Measurements from ENCODE around the gene OR52K2. TPM values are rescaled to one million over a fixed set of nuclear protein-coding genes. Genes with fewer than 3 reads are reported as not detected.
A peak's percentile ranks its signal among the peaks of the same experiment; 100 is the strongest.
"Not testable (repeated sequence)": the region's sequence is repeated elsewhere in the genome, so short reads cannot be mapped to it uniquely, and the experiment has no call there.

OR52K2 gene
- total RNA-seq, 1 experiment from 2014 or later, result not detected

DNA sequence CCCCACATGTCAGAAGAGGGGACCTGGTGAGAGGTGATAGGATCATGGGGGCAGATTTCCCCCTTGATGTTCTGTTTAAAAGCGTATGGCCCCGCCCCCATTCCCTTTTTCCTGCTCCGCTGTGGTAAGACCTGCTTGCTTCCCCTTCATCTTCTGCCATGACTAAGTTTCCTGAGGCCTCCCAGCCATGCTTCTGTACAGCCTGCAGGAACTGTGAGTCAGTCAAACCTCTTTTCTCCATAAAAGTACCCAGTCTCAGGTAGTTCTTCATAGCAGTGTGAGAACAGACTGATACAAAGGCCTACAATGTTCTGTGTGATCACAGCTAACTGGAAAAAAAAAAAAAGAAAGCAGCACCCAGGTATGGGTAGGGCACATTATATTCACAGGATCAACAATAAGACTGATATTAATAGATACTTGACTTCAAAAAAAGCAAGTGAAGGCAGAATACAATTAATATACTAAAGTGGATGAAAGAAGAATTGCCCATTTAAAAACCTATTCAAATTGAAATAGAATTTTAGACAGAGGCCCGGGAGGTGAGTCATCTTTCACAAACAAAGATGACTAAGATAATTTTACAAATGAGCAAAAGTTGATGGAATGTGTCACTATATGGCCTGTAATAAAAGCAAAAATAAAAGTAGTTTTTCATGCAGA, 31.6 kb downstream of the OR52K2 start:
- DNase-seq (ENCODE audit: low read depth), result peak; percentile 31

DNA sequence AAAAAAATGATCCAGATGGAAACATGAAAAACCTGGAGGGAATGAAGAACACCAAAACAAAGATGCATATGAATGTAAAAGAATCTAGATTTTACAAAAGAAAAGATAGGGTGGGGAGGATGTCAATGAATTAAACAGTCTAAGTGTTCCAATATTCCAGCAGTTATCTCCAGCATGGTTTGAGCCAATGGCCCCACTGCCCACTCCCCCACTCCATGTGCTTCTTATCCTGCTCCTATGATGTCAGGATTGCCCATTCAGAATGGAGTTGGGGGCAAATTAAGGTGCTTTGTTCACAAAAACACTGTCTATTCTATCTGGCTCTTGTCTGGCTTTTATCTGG, 32.1 kb downstream of the OR52K2 start:
- DNase-seq (ENCODE audit: low read depth), result no peak

DNA sequence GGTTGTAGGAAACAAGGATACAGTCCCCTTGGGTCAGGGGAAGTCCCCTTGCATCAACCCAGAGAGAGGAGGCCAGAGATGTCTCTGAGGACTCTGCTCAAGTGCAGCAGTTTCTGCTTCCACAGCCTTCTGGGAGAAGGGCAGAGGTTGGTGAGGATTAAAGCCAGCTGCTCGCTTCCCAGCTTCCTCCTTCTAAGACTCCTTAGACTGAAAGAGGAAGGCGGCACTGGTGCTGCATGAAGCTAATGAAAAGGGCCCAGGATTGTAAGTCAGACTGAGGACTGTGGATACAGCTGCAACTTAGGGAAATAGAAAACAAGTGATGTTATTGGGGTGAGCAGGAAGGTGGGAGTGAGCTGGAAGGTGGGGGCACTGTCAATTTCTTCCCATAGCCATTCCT, 33.4 kb downstream of the OR52K2 start, which contains the start of gene OR52K1:
TSS of gene OR52K1 (plus strand) at position 202 of the 400 bp plus-strand sequence. CDS start 6,255 bp downstream, outside the sequence.
- no peak for DNase-seq (ENCODE audit: low read depth)

DNA sequence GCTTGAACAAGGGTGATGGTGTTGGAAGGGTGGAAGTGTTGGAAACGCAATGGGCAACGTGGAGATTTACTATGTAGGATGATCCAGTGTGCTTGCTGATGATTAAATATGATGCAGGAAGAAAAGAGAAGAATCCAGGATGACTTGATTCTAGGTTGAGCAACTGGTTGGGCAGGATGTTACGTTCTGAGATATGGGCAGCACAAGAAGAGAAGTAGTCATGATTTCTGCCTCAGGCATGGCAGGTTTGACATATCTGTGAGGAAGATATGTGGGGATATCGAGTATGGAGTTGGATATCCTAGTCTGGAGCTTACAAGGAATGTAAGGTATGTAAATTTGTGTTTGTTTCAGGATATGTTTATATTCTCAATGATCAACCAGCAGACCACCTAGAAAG, 35.2 kb downstream of the OR52K2 start:
- DNase-seq (ENCODE audit: low read depth), result no peak

DNA sequence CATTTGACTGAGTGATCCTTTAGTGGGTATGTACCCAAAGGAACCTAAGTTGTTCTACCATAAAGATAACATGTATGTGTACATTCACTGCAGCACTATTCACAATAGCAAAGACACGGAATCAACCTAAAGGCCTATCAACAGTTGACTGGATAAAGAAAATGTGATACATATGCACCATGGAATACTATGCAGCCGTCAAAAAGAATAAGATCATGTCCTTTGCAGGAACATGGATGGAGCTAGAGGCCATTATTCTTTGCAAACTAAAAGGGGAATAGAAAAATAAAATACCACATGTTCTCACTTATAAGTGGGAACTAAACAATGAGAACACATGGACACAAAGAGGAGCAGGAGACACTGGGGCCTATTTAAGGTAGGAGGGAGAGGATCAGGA, 42.3 kb downstream of the OR52K2 start:
- not testable (repeated sequence) for DNase-seq (ENCODE audit: low read depth)

DNA sequence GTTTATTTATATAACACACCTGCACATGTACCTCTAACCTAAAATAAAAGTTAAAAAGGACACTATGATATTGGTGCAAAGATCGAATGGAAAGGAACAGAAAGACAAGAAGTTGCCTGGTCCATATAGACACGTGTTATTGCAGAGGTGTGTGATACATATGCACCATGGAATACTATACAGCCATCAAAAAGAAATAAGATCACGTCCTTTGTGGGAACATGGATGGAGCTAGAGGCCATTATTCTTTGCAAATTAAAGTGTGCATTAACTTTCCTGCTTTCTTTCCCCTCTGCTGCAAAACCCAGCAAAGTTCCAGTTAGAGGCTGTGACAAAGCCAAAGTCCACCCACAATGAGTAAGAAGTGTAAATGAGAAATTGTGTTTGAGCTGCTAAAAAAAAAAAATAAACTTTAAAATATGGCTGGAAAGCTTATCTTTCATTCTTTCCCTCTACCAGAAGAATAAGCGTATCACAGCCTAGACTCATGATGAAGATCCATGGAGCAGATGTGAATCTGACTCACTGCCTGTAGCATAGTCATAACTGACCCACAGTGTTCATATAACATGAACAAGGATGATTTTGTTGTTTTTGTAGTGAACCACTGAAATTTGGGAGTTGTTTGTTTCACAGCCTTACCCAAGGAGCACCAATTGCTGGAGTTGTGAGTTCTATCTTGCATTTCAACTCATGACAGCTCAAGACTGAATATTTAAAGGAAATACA, 42.9 kb downstream of the OR52K2 start:
- DNase-seq (ENCODE audit: low read depth), result peak; percentile 4

DNA sequence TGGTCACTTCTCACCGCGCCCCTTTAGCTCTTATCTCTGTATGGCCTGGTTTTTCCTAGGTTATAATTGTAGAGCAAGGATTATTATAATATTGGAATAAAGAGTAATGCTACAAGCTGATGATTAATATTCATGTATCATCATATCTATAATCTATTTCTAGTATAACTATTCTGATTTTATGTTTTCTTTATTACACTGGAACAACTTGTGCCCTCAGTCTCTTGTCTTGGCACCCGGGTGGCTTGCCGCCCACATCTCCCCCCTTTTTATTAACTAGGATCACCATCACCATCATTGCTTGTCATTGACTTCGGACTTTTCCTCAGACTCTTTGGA, 44.4 kb downstream of the OR52K2 start:
- DNase-seq (ENCODE audit: low read depth), result no peak

DNA sequence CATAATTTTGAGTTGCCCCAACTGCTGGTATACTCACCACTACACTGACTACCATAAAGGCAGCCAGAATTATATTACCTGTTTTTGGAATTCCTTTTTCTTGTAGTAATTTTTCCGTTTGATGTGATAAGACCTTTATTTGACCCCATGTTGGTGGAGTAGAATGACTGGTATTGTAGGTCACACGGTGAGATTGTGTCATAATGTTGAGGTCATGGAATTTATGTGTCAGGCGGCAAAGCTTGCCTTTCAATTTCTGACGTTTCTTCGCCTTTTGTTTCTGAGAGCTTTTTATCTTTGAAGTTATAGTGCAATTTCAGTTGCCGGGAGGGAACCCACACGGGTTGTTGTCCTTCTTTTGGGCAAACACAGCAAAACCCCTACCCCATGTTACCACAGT, 46.4 kb downstream of the OR52K2 start:
- no peak for DNase-seq (ENCODE audit: low read depth)

DNA sequence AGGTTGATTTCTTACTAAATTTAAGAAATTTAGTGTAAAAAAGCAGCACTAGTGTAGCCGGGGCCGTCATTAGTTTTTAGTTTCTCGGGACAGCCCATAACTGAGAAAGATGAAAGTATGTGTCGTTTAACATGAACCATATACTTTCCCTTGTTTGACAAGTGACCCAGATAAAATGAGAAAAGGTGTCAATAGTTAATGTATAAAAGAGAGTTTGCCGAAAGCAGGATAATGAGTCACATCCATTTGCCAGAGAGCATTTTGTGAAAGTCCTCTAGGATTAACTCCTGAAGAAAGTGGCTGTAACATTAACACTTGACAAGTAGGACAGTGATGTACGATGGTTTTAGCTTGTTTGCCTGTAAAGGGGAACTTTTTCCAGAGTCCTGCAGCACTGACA, 46.9 kb downstream of the OR52K2 start:
- DNase-seq (ENCODE audit: low read depth), result no peak

DNA sequence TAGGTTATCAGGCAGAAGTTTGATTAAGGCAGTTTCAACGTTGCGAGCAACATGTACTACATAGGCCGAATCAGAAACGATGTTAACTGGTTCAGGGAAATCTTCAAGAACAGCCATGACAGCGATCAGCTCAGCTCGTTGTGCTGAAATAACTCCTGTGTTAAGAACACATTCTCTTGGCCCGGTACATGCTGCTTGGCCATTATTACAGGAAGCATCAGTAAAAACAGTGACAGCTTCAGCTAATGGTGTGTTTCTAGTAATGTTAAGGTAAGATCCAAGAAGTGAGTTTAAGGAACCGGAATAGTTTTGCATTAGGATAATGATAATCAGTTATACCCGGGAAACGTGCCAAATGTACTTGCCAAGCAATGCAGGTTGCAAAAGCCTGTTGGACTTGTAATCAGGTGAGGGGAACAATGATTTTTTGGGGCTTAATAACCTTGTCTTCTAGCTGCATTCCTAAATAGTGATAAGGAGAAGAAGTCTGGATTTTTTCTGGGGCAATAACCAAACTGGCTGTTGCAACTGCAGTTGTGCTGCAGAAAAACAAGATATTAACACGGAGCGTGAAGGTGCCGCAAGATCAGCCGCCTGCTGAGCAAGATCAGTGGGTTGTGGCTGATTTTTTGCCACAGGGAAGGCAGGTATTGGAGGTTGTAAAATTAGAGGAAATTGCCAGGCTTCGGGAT, 47.6 kb downstream of the OR52K2 start:
- DNase-seq (ENCODE audit: low read depth), result no peak

Other genes starting within 250 kb of the OR52K2 start
- gene OR52B4, start 80.9 kb upstream of the OR52K2 start, total RNA-seq (2014; rRNA removed; shearing (Covaris generic)), result not detected in 2 replicates
- gene TRIM21, start 55.6 kb upstream of the OR52K2 start, total RNA-seq (2014; rRNA removed; shearing (Covaris generic)), result 19.0 and 20.2 TPM in 2 replicates
- not detected in 2 replicates for gene OR52K1, start 33.4 kb downstream of the OR52K2 start, total RNA-seq (2014; rRNA removed; shearing (Covaris generic))
- gene OR52M1, start 95.9 kb downstream of the OR52K2 start, total RNA-seq (2014; rRNA removed; shearing (Covaris generic)), result not detected in 2 replicates
- gene OR52I2, start 132.4 kb downstream of the OR52K2 start, total RNA-seq (2014; rRNA removed; shearing (Covaris generic)), result not detected in 2 replicates
- gene OR52I1, start 144.7 kb downstream of the OR52K2 start, total RNA-seq (2014; rRNA removed; shearing (Covaris generic)), result not detected in 2 replicates
- gene TRIM68, start 158.9 kb downstream of the OR52K2 start, total RNA-seq (2014; rRNA removed; shearing (Covaris generic)), result 4.9 and 5.4 TPM in 2 replicates
- gene OR51D1, start 188.2 kb downstream of the OR52K2 start, total RNA-seq (2014; rRNA removed; shearing (Covaris generic)), result not detected in 2 replicates
- not detected in 2 replicates for gene OR51E1, start 194.7 kb downstream of the OR52K2 start, total RNA-seq (2014; rRNA removed; shearing (Covaris generic))
- gene OR51E2, start 248.6 kb downstream of the OR52K2 start, total RNA-seq (2014; rRNA removed; shearing (Covaris generic)), result not detected in 2 replicates